Testis (tissue), 3 donors: ENCODE measurements around the gene DLGAP4. TPM values are rescaled to one million over a fixed set of nuclear protein-coding genes. Genes with fewer than 3 reads are reported as not detected.

Source experiments
- DNase-seq: peaks from one replicate; pipeline ENCODE4 v3.0.0-alpha.2; 2019
- H3K27ac ChIP-seq, 2 donors: fragments of 200-600 bp; sonication (generic); one replicate each; pipeline ENCODE4 v1.5.1; 2019
- H3K27me3 ChIP-seq: fragments of 200-600 bp; sonication (generic); one replicate; pipeline ENCODE4 v1.5.1; 2019
- H3K36me3 ChIP-seq: fragments of 200-600 bp; sonication (generic); one replicate; pipeline ENCODE4 v1.5.1; 2017; ENCODE audit warnings: low read depth; ENCODE audit errors: missing control alignments
- H3K4me1 ChIP-seq: fragments of 200-600 bp; sonication (generic); one replicate; pipeline ENCODE4 v1.5.1; 2019
- H3K4me3 ChIP-seq, 2 donors: fragments of 200-600 bp; sonication (generic); one replicate each; pipeline ENCODE4 v1.5.1; 2017 to 2019
- H3K9me3 ChIP-seq: fragments of 200-600 bp; sonication (generic); one replicate; pipeline ENCODE4 v1.5.1; 2017
- POLR2A ChIP-seq: fragments of 450-650 bp; IDR thresholded peaks from one replicate; pipeline ENCODE4 v1.6.1; 2017; ENCODE audit warnings: antibody characterized with exemption, mild to moderate bottlenecking, moderate library complexity
- WGBS, 2 donors: methylation state at CpG; one replicate each; pipeline ENCODE4 v1.1.5; 2018; 5-methylcytosine and 5-hydroxymethylcytosine counted together
- intact Hi-C: fragments of 100-400 bp; cut with DNase I; formaldehyde crosslinking; loops from one replicate; pipeline ENCODE4 v1.15.1; 2023; ENCODE audit warnings: low total_unique reads
- polyA plus RNA-seq: library from polyadenylated mRNA; stranded (reverse); fragments of 350-450 nt; fragmentation: Illumina TruSeq; extraction: RNeasy Lipid Tissue Mini Kit (QIAGEN cat#74804); gene quantifications from one replicate; pipeline ENCODE4 v1.2.3, GENCODE V29; 2014; ENCODE audit warnings: low read depth, low replicate concordance; ENCODE audit not compliant: insufficient read depth
- total RNA-seq, 2 donors: library from RNA; depleted of rRNA; stranded (reverse); fragments of >200 nt; gene quantifications; one replicate each; pipeline ENCODE4 v1.2.3, GENCODE V29; 2016
- TF ChIP-seq, protein P1 (sequence below), 3 experiments: fragments of 450-650 bp in 2 of 3; fragments of 200-600 bp in 1 of 3; sonication (generic) in 1 of 3; IDR thresholded peaks; one replicate each; pipeline ENCODE4 v1.5.1; 2016 to 2019; ENCODE audit warnings: antibody characterized with exemption in 3 of 3, mild to moderate bottlenecking in 2 of 3, moderate library complexity in 1 of 3

DLGAP4 gene
- total and polyA plus RNA-seq, 3 donors from 2014 or later: 69.1 to 110 (median 110) TPM

DNA sequence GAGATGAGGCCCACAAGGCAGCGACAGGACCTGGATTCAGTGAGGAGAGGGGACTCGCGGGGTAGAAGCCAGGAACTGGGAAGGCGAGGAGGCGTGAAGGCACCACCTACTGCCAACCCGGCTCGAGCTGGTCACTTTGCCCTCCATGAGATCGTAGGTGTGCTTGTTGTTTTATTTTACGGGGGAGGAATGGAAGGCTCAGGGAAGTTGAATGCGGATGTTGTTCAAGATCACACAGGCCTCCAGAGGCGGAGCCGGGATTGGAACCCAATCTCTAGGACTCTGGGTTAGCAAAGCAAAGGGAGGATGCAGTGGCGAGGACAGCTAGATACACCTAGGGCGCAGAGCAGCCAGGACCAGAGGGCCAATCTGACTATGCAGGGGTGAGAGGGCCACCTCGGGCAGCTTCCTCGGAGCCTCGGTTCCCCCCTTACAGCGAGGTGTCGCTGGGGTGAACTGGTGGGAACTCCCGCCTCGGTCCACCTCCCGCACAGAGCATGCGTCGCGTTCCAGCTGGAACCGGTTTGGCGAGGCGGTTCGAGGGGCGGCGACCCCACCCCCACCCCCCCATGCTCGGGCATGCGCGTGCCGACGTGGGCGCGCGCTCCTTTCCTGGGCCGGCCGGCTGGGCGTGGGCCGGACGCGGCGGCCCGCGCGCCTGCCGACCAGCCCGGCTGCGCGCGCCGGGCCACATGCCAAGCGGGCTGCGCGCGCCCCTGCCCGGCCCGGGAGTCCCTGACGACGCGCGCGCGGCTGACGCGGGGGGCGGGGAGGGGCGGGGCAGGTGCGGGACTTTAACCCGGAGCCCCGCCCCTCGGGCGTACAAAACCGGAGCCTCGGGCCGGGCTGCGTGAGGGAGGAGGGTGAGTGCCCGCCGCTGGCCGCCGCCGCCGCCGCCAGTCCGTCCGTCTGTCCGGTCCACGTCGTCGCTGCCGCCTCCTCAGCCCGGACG, 154.8 kb downstream of the DLGAP4 start:
- H3K9me3 ChIP-seq: no peaks in the 10 kb centered on the region
- intact Hi-C loops: loop anchor here (5.0 kb wide), 1 partner anchor 81 kb away; the partner anchor contains the start of gene MYL9
- 14 to 25% methylated on average over 17 to 42 of the region's 96 CpGs for WGBS, 2 donors

GRCh38 chr20:36461600-36462439, 155.7 kb downstream of the DLGAP4 start:
- DNase-seq: peak; percentile 57
- Histone ChIP-seq H3K4me1 (peaks cover 43% of the 10 kb centered on the region), H3K27ac (peak overlapping the region; percentile 81 to 85), H3K27me3 (no peaks in the 10 kb centered on the region), H3K36me3 (no peaks in the 10 kb centered on the region), H3K9me3 (no peaks in the 10 kb centered on the region), H3K4me3 (peak overlapping the region; percentile 71 to 82)
- TF ChIP-seq, protein P1, sequence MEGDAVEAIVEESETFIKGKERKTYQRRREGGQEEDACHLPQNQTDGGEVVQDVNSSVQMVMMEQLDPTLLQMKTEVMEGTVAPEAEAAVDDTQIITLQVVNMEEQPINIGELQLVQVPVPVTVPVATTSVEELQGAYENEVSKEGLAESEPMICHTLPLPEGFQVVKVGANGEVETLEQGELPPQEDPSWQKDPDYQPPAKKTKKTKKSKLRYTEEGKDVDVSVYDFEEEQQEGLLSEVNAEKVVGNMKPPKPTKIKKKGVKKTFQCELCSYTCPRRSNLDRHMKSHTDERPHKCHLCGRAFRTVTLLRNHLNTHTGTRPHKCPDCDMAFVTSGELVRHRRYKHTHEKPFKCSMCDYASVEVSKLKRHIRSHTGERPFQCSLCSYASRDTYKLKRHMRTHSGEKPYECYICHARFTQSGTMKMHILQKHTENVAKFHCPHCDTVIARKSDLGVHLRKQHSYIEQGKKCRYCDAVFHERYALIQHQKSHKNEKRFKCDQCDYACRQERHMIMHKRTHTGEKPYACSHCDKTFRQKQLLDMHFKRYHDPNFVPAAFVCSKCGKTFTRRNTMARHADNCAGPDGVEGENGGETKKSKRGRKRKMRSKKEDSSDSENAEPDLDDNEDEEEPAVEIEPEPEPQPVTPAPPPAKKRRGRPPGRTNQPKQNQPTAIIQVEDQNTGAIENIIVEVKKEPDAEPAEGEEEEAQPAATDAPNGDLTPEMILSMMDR (IDR thresholded peaks at IDR 0.05): no peak
- no peak for TF ChIP-seq POLR2A
- intact Hi-C loops: loop anchor here (5.0 kb wide), 1 partner anchor 80 kb away; the partner anchor contains the start of gene MYL9
- 0 to 1% methylated on average over 27 to 29 of the region's 58 CpGs for WGBS, 2 donors

More for the DNA sequence above, 154.8 kb downstream of the DLGAP4 start:
- H3K27me3 ChIP-seq: no peaks in the 10 kb centered on the region
- peak; percentile 94 for TF ChIP-seq POLR2A
- TF ChIP-seq, protein P1 (IDR thresholded peaks at IDR 0.05): no peak
- peaks cover 36% of the 10 kb centered on the region for H3K4me1 ChIP-seq
- DNase-seq: peak; percentile 96
- peak overlapping the region; percentile 36 to 85 for H3K27ac ChIP-seq
- H3K36me3 ChIP-seq: no peaks in the 10 kb centered on the region
- peak overlapping the region; percentile 71 to 82 for H3K4me3 ChIP-seq

GRCh38 chr20:36462440-36463211, 156.5 kb downstream of the DLGAP4 start:
- intact Hi-C loops: loop anchor here (5.0 kb wide), 1 partner anchor 80 kb away; the partner anchor contains the start of gene MYL9
- WGBS, 2 donors: 2% methylated on average over 14 to 21 of the region's 21 CpGs
- H3K36me3 ChIP-seq: no peaks in the 10 kb centered on the region
- peaks cover 51% of the 10 kb centered on the region for H3K4me1 ChIP-seq
- H3K27ac ChIP-seq: peak overlapping the region; percentile 81 to 85
- no peak for TF ChIP-seq POLR2A
- TF ChIP-seq, protein P1 (IDR thresholded peaks at IDR 0.05): no peak
- no peaks in the 10 kb centered on the region for H3K27me3 ChIP-seq
- no peaks in the 10 kb centered on the region for H3K9me3 ChIP-seq
- peak overlapping the region; percentile 71 to 82 for H3K4me3 ChIP-seq
- DNase-seq: peak; percentile 54
